GM12878 (cell line): Measurements from ENCODE around the gene SHB. TPM values are rescaled to one million over a fixed set of nuclear protein-coding genes. Genes with fewer than 3 reads are reported as not detected.

Experiments used
- ATAC-seq: fragments of 200-7000 bp; cut with Tn5 transposase; 3 replicates; pipeline ENCODE4 v1.9.1; 2020; ENCODE audit warnings: mild to moderate bottlenecking, moderate library complexity
- BruUV-seq: library from RNA; stranded (reverse); fragments of 400-500 nt; replicated peaks from 2 replicates; lab custom pipeline; 2021; lab: Mats Ljungman, UMichigan
- CTCF ChIA-PET: fragments of 300-600 bp; sonication (Branson Sonifier 250); formaldehyde crosslinking; extraction: SDS; loops from one replicate; lab custom pipeline; 2021; ENCODE audit warnings: inconsistent platforms; lab: Yijun Ruan, JAX
- POLR2A ChIA-PET: fragments of 350-600 bp; formaldehyde crosslinking; extraction: SDS; loops from one replicate; lab custom pipeline; 2021; ENCODE audit warnings: inconsistent platforms; lab: Charles Lee
- RAD21 ChIA-PET: fragments of 300-600 bp; sonication (Branson Sonifier 250); formaldehyde crosslinking; loops from one replicate; lab custom pipeline; 2023; ENCODE audit warnings: antibody characterized with exemption; ENCODE audit not compliant: unreplicated experiment; lab: Charles Lee
- SMC1A ChIA-PET: fragments of 300-600 bp; sonication (Branson Sonifier 250); formaldehyde crosslinking; loops from one replicate; lab custom pipeline; 2023; ENCODE audit not compliant: unreplicated experiment, uncharacterized antibody; lab: Charles Lee
- DNase-seq: peaks from one replicate; pipeline ENCODE4 v3.0.0-alpha.2; 2011; ENCODE audit warnings: low read depth, low spot score
- FAIRE-seq: peaks from 3 replicates; lab custom pipeline; 2011; peaks lifted over from hg19 to GRCh38; lab: Jason Lieb, UNC
- H2AFZ ChIP-seq: 2 replicates; pipeline ENCODE4 v1.6.0; 2011; ENCODE audit warnings: low read depth, low read length, control low read depth; ENCODE audit not compliant: control insufficient read depth
- H3K27ac ChIP-seq: 2 replicates; pipeline ENCODE4 v1.5.1; 2011; ENCODE audit warnings: control low read depth; ENCODE audit not compliant: control insufficient read depth, insufficient read depth
- H3K27me3 ChIP-seq, 2 experiments: replicated peaks in 1 of 2; 2 replicates each; pipeline versions ENCODE4 v1.6.0 to v1.6.1; 2011; ENCODE audit warnings: low read length in 1 of 2; ENCODE audit not compliant: control insufficient read depth in 2 of 2, insufficient read depth in 2 of 2
- H3K36me3 ChIP-seq, 2 experiments: 2 replicates each; pipeline ENCODE4 v1.5.1; 2011; ENCODE audit warnings: low read length in 1 of 2; ENCODE audit not compliant: control insufficient read depth in 2 of 2, insufficient read depth in 2 of 2
- H3K4me1 ChIP-seq: 2 replicates; pipeline ENCODE4 v1.6.1; 2011; ENCODE audit warnings: mild to moderate bottlenecking, low read length, moderate library complexity, mixed read lengths; ENCODE audit not compliant: control insufficient read depth, insufficient read depth
- H3K4me2 ChIP-seq: 2 replicates; pipeline ENCODE4 v1.6.0; 2011; ENCODE audit warnings: control low read depth; ENCODE audit not compliant: control insufficient read depth, insufficient read depth
- H3K4me3 ChIP-seq: fragments of 200-600 bp; sonication (generic); 2 replicates; pipeline ENCODE4 v1.5.1; 2016
- H3K79me2 ChIP-seq: 2 replicates; pipeline ENCODE4 v1.6.0; 2011; ENCODE audit warnings: low read length; ENCODE audit not compliant: control insufficient read depth, insufficient read depth
- H3K9ac ChIP-seq: 2 replicates; pipeline ENCODE4 v1.8.0; 2011; ENCODE audit warnings: low read length, control low read depth, mixed read lengths; ENCODE audit not compliant: control insufficient read depth, insufficient read depth
- H3K9me3 ChIP-seq: replicated peaks from 3 replicates; pipeline ENCODE4 v1.5.1; 2011; ENCODE audit warnings: mild to moderate bottlenecking, low read length; ENCODE audit not compliant: control insufficient read depth, insufficient read depth
- H4K20me1 ChIP-seq: 2 replicates; pipeline ENCODE4 v1.6.0; 2011; ENCODE audit not compliant: control insufficient read depth, insufficient read depth
- CBX3 ChIP-seq: fragments of 200-600 bp; sonication (generic); IDR thresholded peaks from 2 replicates; pipeline ENCODE4 v1.6.1; 2016; ENCODE audit warnings: low read depth, borderline replicate concordance
- RAD21 ChIP-seq: IDR thresholded peaks from 2 replicates; pipeline ENCODE4 v1.6.1; 2011; ENCODE audit warnings: mild to moderate bottlenecking, low read depth, low read length, moderate library complexity; ENCODE audit not compliant: insufficient read depth
- RBBP5 ChIP-seq: fragments of 200-600 bp; sonication (generic); conservative IDR thresholded peaks from 2 replicates; pipeline ENCODE4 v1.6.1; 2016
- RELA ChIP-seq: fragments of 450-650 bp; IDR thresholded peaks from 2 replicates; pipeline ENCODE4 v1.8.0; 2014; ENCODE audit warnings: borderline replicate concordance; ENCODE audit not compliant: partially characterized antibody
- YY1 ChIP-seq: IDR thresholded peaks from 2 replicates; pipeline ENCODE4 v1.6.1; 2011; ENCODE audit warnings: low read depth, mild to moderate bottlenecking, low read length
- ZBED1 ChIP-seq: IDR thresholded peaks from 2 replicates; pipeline ENCODE4 v1.6.1; 2016; ENCODE audit warnings: borderline replicate concordance
- ZNF687 ChIP-seq: fragments of 450-650 bp; IDR thresholded peaks from 2 replicates; pipeline ENCODE4 v1.6.1; 2017; ENCODE audit warnings: mild to moderate bottlenecking, moderate library complexity
- WGBS: methylation state at CpG from one replicate; pipeline ENCODE4 v1.1.6; 2016; ENCODE audit warnings: low lambda C conversion rate; ENCODE audit not compliant: insufficient replicate concordance, insufficient coverage; ENCODE audit errors: missing lambda C conversion rate; 5-methylcytosine and 5-hydroxymethylcytosine counted together
- in situ Hi-C: fragments of 300-500 bp; cut with MboI; formaldehyde crosslinking; loops from 9 replicates; pipeline ENCODE4 v1.14.3; 2018; ENCODE audit warnings: mixed read lengths
- intact Hi-C: fragments of 100-400 bp; cut with micrococcal nuclease; formaldehyde crosslinking; loops from one replicate; pipeline ENCODE4 v1.14.2; 2022; ENCODE audit not compliant: unreplicated experiment
- polyA plus RNA-seq, 11 experiments: library from polyadenylated mRNA; depleted of rRNA in 4 of 11; unstranded in 6 of 11; stranded (reverse) in 5 of 11; fragments of >200 nt; fragmentation: Nextera tagmentation in 4 of 11; fragmentation: Illumina TruSeq in 1 of 11; extraction: Ambion mirVana in 4 of 11; extraction: Trizol in 1 of 11; gene quantifications; 1 replicate in 1 of 11; 2 replicates in 10 of 11; pipeline versions ENCODE4 v1.2.1 to v1.2.3, GENCODE V29; 2011 to 2016; ENCODE audit warnings: inconsistent platforms in 2 of 11, missing spikeins in 2 of 11, low read depth in 1 of 11
- total RNA-seq, 4 experiments: library from RNA; depleted of rRNA in 3 of 4; stranded (reverse); fragments of >200 nt in 3 of 4; fragmentation: Illumina TruSeq in 1 of 4; extraction: Trizol in 1 of 4; gene quantifications; 2 replicates each; pipeline versions ENCODE4 v1.2.1 to v1.2.3, GENCODE V29; 2013 to 2021
- TF ChIP-seq, protein P1 (sequence below): fragments of 450-650 bp; IDR thresholded peaks from 2 replicates; pipeline ENCODE4 v1.6.1; 2017; ENCODE audit warnings: antibody characterized with exemption, mild to moderate bottlenecking, moderate library complexity
- TF ChIP-seq, protein P2 (sequence below): IDR thresholded peaks from 2 replicates; pipeline ENCODE4 v1.6.1; 2011; ENCODE audit warnings: borderline replicate concordance, low read depth, mild to moderate bottlenecking, moderate library complexity, mixed read lengths, low read length; ENCODE audit not compliant: insufficient read depth; ENCODE audit errors: extremely low read length

SHB gene
- total and polyA plus RNA-seq, 10 of the 15 experiments (the other 5 are each of a cell fraction or from before 2014, with no cell fraction given): 0.29 to 6.2 (median 1.3) TPM

- ChIA-PET RAD21 (no interaction called here), CTCF (interaction anchor here (1.0 to 1.5 kb wide), 3 partner anchors 13 to 109 kb away, joined by 3 to 5 read pairs (median 3); no protein-coding TSS in a partner anchor), POLR2A (no interaction called here)
- intact Hi-C loops: no loop called here
- Histone ChIP-seq H3K4me3 (no peak overlapping the region), H3K9ac (no peak overlapping the region), H4K20me1 (no peaks in the 10 kb centered on the region), H3K4me2 (no peak overlapping the region), H3K4me1 (no peaks in the 10 kb centered on the region), H3K27me3 (no peaks in the 10 kb centered on the region), H3K36me3 (no peaks in the 10 kb centered on the region)
- DNase-seq (no peak), FAIRE-seq (no peak), ATAC-seq (no peak)
- no peak for TF ChIP-seq ZNF687
- TF ChIP-seq, protein P1, sequence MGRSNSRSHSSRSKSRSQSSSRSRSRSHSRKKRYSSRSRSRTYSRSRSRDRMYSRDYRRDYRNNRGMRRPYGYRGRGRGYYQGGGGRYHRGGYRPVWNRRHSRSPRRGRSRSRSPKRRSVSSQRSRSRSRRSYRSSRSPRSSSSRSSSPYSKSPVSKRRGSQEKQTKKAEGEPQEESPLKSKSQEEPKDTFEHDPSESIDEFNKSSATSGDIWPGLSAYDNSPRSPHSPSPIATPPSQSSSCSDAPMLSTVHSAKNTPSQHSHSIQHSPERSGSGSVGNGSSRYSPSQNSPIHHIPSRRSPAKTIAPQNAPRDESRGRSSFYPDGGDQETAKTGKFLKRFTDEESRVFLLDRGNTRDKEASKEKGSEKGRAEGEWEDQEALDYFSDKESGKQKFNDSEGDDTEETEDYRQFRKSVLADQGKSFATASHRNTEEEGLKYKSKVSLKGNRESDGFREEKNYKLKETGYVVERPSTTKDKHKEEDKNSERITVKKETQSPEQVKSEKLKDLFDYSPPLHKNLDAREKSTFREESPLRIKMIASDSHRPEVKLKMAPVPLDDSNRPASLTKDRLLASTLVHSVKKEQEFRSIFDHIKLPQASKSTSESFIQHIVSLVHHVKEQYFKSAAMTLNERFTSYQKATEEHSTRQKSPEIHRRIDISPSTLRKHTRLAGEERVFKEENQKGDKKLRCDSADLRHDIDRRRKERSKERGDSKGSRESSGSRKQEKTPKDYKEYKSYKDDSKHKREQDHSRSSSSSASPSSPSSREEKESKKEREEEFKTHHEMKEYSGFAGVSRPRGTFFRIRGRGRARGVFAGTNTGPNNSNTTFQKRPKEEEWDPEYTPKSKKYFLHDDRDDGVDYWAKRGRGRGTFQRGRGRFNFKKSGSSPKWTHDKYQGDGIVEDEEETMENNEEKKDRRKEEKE: no peak
- TF ChIP-seq ZBED1: no peak
- no peak for TF ChIP-seq RAD21
- no peak for TF ChIP-seq CBX3
- TF ChIP-seq RELA: no peak
- TF ChIP-seq YY1: no peak
- TF ChIP-seq RBBP5: no peak
- TF ChIP-seq, protein P2, sequence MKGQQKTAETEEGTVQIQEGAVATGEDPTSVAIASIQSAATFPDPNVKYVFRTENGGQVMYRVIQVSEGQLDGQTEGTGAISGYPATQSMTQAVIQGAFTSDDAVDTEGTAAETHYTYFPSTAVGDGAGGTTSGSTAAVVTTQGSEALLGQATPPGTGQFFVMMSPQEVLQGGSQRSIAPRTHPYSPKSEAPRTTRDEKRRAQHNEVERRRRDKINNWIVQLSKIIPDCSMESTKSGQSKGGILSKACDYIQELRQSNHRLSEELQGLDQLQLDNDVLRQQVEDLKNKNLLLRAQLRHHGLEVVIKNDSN: no peak
- TF ChIP-seq, all 136 proteins: peak for 0
- in situ Hi-C loops: loop anchor here (25.0 kb wide), 1 partner anchor 536 kb away; the partner anchor contains the start of gene POLR1E
- Histone ChIP-seq H3K79me2 (no peaks in the 10 kb centered on the region), H2AFZ (no peak overlapping the region), H3K9me3 (no peaks in the 10 kb centered on the region), H3K27ac (no peak overlapping the region)
- SMC1A ChIA-PET: interaction anchor here (0.7 kb wide), 1 partner anchor 29 kb away, joined by 3 read pairs; no protein-coding TSS in a partner anchor
- BruUV-seq: no TSS peak
- 40% methylated on average over 8 of the region's 8 CpGs for WGBS
These were observed 46.0 kb downstream of the SHB start for GRCh38 chr9:38022995-38023394.
